Measurements from ENCODE around the gene HIVEP3.

The HIVEP3 gene

DNA sequence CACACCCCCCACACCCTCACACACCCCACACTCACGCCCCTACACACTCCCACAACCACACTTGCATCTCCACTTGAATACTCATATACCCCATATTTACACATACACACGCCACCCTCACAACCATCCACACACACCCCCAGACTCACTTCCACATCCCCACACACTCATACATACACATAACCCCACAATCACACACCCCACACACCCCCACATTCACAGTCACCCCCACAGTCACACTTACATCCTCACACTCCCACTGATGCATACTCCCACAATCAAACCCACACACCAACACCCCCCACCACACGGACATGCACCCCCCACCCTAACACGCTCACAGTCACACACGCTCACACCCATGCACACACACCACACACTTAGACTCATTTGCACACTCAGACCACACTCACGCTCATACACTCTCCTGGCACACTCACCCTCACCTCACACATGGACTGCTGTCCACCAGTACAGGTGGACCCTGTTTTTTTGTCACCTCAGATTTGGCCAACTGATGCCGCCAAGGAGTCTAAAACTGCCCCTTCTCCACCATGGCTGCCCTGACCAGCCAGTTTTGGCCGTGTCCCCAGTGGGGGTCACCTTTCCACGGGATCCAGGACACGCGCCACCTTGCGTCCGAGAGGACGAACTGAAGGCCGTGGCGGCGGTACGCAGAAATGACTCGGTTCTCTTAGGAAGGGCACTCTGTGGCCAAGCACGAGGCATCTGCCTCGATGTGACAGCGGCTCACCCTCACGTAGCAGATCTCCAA, 388.9 kb downstream of the HIVEP3 start:
- Histone ChIP-seq H3K9me3 (ENCODE audit: control insufficient read depth, insufficient read depth, low read depth, low read length) (no peaks in the 10 kb centered on the region), H3K27ac (ENCODE audit: extremely low read depth, low read depth, low read length) (no peak overlapping the region), H3K4me1 (ENCODE audit: control insufficient read depth, insufficient read depth, low read length) (no peaks in the 10 kb centered on the region), H3K4me3 (ENCODE audit: low read depth, low read length) (no peak overlapping the region), H3K36me3 (ENCODE audit: control insufficient read depth in 2 of 2, insufficient read depth in 1 of 2, low read length in 2 of 2) (no peaks in the 10 kb centered on the region)
- ChIA-PET POLR2A (no interaction called here), CTCF (no interaction called here)
- TF ChIP-seq, protein P1, sequence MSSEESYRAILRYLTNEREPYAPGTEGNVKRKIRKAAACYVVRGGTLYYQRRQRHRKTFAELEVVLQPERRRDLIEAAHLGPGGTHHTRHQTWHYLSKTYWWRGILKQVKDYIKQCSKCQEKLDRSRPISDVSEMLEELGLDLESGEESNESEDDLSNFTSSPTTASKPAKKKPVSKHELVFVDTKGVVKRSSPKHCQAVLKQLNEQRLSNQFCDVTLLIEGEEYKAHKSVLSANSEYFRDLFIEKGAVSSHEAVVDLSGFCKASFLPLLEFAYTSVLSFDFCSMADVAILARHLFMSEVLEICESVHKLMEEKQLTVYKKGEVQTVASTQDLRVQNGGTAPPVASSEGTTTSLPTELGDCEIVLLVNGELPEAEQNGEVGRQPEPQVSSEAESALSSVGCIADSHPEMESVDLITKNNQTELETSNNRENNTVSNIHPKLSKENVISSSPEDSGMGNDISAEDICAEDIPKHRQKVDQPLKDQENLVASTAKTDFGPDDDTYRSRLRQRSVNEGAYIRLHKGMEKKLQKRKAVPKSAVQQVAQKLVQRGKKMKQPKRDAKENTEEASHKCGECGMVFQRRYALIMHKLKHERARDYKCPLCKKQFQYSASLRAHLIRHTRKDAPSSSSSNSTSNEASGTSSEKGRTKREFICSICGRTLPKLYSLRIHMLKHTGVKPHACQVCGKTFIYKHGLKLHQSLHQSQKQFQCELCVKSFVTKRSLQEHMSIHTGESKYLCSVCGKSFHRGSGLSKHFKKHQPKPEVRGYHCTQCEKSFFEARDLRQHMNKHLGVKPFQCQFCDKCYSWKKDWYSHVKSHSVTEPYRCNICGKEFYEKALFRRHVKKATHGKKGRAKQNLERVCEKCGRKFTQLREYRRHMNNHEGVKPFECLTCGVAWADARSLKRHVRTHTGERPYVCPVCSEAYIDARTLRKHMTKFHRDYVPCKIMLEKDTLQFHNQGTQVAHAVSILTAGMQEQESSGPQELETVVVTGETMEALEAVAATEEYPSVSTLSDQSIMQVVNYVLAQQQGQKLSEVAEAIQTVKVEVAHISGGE (tag by site-specific recombination; conservative IDR thresholded peaks at IDR 0.05; ENCODE audit: low read depth), result no peak
- TF ChIP-seq OVOL3 (tag by site-specific recombination; IDR thresholded peaks at IDR 0.05) (no peak), ZFHX2 (tag by site-specific recombination; conservative IDR thresholded peaks at IDR 0.05) (peak; percentile 69), ZBTB21 (tag by site-specific recombination; IDR thresholded peaks at IDR 0.05) (no peak), ZNF791 (tag by site-specific recombination; IDR thresholded peaks at IDR 0.05) (no peak), REPIN1 (tag by site-specific recombination; IDR thresholded peaks at IDR 0.05; ENCODE audit: low read depth) (no peak), TCF7L2 (IDR thresholded peaks at IDR 0.05; ENCODE audit: borderline replicate concordance, low read depth, low read length) (no peak), ZNF416 (tag by site-specific recombination; IDR thresholded peaks at IDR 0.05) (no peak), IKZF3 (tag by site-specific recombination; IDR thresholded peaks at IDR 0.05) (no peak), ZNF670 (tag by site-specific recombination; IDR thresholded peaks at IDR 0.05; ENCODE audit: low read depth) (no peak), EGR2 (tag by site-specific recombination; IDR thresholded peaks at IDR 0.05; ENCODE audit: low read depth) (peak; percentile 69; the same call in 1 of the 2 replicates), ZBTB20 (tag by site-specific recombination; IDR thresholded peaks at IDR 0.05) (no peak), ZNF202 (tag by site-specific recombination; IDR thresholded peaks at IDR 0.05; ENCODE audit: borderline replicate concordance) (no peak), ZBTB7A (tag by site-specific recombination; IDR thresholded peaks at IDR 0.05; ENCODE audit: low read depth) (no peak), ZNF785 (tag by site-specific recombination; IDR thresholded peaks at IDR 0.05) (no peak), ZNF175 (tag by site-specific recombination; IDR thresholded peaks at IDR 0.05) (no peak), ZNF548 (tag by site-specific recombination; IDR thresholded peaks at IDR 0.05) (no peak), ZNF292 (tag by site-specific recombination; IDR thresholded peaks at IDR 0.05; ENCODE audit: borderline replicate concordance, low read depth) (no peak), ZNF600 (tag by site-specific recombination; IDR thresholded peaks at IDR 0.05) (no peak), ZSCAN16 (tag by site-specific recombination; IDR thresholded peaks at IDR 0.05) (no peak), ZSCAN23 (tag by site-specific recombination; IDR thresholded peaks at IDR 0.05) (no peak), ZNF324 (tag by site-specific recombination; IDR thresholded peaks at IDR 0.05) (no peak), ZNF335 (tag by site-specific recombination; conservative IDR thresholded peaks at IDR 0.05) (no peak)
- TF ChIP-seq, protein P2, sequence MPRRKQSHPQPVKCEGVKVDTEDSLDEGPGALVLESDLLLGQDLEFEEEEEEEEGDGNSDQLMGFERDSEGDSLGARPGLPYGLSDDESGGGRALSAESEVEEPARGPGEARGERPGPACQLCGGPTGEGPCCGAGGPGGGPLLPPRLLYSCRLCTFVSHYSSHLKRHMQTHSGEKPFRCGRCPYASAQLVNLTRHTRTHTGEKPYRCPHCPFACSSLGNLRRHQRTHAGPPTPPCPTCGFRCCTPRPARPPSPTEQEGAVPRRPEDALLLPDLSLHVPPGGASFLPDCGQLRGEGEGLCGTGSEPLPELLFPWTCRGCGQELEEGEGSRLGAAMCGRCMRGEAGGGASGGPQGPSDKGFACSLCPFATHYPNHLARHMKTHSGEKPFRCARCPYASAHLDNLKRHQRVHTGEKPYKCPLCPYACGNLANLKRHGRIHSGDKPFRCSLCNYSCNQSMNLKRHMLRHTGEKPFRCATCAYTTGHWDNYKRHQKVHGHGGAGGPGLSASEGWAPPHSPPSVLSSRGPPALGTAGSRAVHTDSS (tag by site-specific recombination; IDR thresholded peaks at IDR 0.05), result no peak
- TF ChIP-seq, protein P3, sequence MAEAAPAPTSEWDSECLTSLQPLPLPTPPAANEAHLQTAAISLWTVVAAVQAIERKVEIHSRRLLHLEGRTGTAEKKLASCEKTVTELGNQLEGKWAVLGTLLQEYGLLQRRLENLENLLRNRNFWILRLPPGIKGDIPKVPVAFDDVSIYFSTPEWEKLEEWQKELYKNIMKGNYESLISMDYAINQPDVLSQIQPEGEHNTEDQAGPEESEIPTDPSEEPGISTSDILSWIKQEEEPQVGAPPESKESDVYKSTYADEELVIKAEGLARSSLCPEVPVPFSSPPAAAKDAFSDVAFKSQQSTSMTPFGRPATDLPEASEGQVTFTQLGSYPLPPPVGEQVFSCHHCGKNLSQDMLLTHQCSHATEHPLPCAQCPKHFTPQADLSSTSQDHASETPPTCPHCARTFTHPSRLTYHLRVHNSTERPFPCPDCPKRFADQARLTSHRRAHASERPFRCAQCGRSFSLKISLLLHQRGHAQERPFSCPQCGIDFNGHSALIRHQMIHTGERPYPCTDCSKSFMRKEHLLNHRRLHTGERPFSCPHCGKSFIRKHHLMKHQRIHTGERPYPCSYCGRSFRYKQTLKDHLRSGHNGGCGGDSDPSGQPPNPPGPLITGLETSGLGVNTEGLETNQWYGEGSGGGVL (tag by site-specific recombination; IDR thresholded peaks at IDR 0.05), result no peak
- TF ChIP-seq, protein P4, sequence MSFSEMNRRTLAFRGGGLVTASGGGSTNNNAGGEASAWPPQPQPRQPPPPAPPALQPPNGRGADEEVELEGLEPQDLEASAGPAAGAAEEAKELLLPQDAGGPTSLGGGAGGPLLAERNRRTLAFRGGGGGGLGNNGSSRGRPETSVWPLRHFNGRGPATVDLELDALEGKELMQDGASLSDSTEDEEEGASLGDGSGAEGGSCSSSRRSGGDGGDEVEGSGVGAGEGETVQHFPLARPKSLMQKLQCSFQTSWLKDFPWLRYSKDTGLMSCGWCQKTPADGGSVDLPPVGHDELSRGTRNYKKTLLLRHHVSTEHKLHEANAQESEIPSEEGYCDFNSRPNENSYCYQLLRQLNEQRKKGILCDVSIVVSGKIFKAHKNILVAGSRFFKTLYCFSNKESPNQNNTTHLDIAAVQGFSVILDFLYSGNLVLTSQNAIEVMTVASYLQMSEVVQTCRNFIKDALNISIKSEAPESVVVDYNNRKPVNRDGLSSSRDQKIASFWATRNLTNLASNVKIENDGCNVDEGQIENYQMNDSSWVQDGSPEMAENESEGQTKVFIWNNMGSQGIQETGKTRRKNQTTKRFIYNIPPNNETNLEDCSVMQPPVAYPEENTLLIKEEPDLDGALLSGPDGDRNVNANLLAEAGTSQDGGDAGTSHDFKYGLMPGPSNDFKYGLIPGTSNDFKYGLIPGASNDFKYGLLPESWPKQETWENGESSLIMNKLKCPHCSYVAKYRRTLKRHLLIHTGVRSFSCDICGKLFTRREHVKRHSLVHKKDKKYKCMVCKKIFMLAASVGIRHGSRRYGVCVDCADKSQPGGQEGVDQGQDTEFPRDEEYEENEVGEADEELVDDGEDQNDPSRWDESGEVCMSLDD (tag by site-specific recombination; IDR thresholded peaks at IDR 0.05), result peak; percentile 29; the same call in 1 of the 2 replicates

Data from HEK293 (cell line).